GM23338 (cell line): ENCODE results near the gene EFCAB13. TPM values are rescaled to one million over a fixed set of nuclear protein-coding genes. Genes with fewer than 3 reads are reported as not detected.

Source experiments
- ATAC-seq: fragments of 200-7000 bp; cut with Tn5 transposase; 3 replicates; pipeline ENCODE4 v1.9.1; 2020
- DNase-seq: peaks from one replicate; pipeline ENCODE4 v3.0.0-alpha.2; 2015; ENCODE audit warnings: low spot score
- H2AFZ ChIP-seq: fragments of 200-600 bp; sonication (generic); 2 replicates; pipeline ENCODE4 v1.8.0; 2016; ENCODE audit warnings: antibody characterized with exemption, mild to moderate bottlenecking, moderate library complexity
- H3F3A ChIP-seq: fragments of 200-600 bp; sonication (generic); replicated peaks from 2 replicates; pipeline ENCODE4 v1.8.0; 2017; ENCODE audit warnings: antibody characterized with exemption, mixed run types, low read depth
- H3K27ac ChIP-seq: fragments of 200-600 bp; sonication (generic); 2 replicates; pipeline ENCODE4 v1.6.1; 2016; ENCODE audit warnings: low read depth
- H3K27me3 ChIP-seq: fragments of 200-600 bp; sonication (generic); 2 replicates; pipeline ENCODE4 v1.8.0; 2016; ENCODE audit warnings: mild to moderate bottlenecking, mixed run types, moderate library complexity; ENCODE audit not compliant: insufficient read depth
- H3K36me3 ChIP-seq: fragments of 200-600 bp; sonication (generic); 2 replicates; pipeline ENCODE4 v1.8.0; 2016; ENCODE audit warnings: mild to moderate bottlenecking; ENCODE audit not compliant: insufficient read depth
- H3K4me1 ChIP-seq: fragments of 200-600 bp; sonication (generic); 2 replicates; pipeline ENCODE4 v1.8.0; 2016; ENCODE audit warnings: mild to moderate bottlenecking, moderate library complexity; ENCODE audit not compliant: insufficient read depth
- H3K4me2 ChIP-seq: fragments of 200-600 bp; sonication (generic); 2 replicates; pipeline ENCODE4 v1.7.1; 2017; ENCODE audit warnings: mixed run types
- H3K4me3 ChIP-seq: fragments of 200-600 bp; sonication (generic); 2 replicates; pipeline ENCODE4 v1.6.1; 2016; ENCODE audit warnings: mixed run types
- H3K79me2 ChIP-seq: fragments of 200-600 bp; sonication (generic); replicated peaks from 2 replicates; pipeline ENCODE4 v1.8.0; 2017; ENCODE audit warnings: mild to moderate bottlenecking; ENCODE audit not compliant: insufficient read depth
- H3K9me2 ChIP-seq: fragments of 200-600 bp; sonication (generic); 2 replicates; pipeline ENCODE4 v1.8.0; 2017; ENCODE audit not compliant: insufficient read depth
- H4K20me1 ChIP-seq: fragments of 200-600 bp; sonication (generic); replicated peaks from 2 replicates; pipeline ENCODE4 v1.8.0; 2017; ENCODE audit warnings: mild to moderate bottlenecking; ENCODE audit not compliant: insufficient read depth
- H3K27ac Mint-ChIP-seq: 2 replicates; pipeline ENCODE4 v1.8.0; 2020; ENCODE audit warnings: inconsistent platforms, mild to moderate bottlenecking, moderate library complexity, mixed read lengths
- H3K27me3 Mint-ChIP-seq: 3 replicates; pipeline ENCODE4 v1.8.0; 2022; ENCODE audit warnings: low read depth, mild to moderate bottlenecking, moderate library complexity, mixed read lengths, inconsistent platforms; ENCODE audit not compliant: insufficient read depth, poor library complexity
- H3K36me3 Mint-ChIP-seq: 3 replicates; pipeline ENCODE4 v1.8.0; 2021; ENCODE audit warnings: low read depth, mild to moderate bottlenecking, inconsistent platforms, moderate library complexity, mixed read lengths
- H3K4me1 Mint-ChIP-seq: 3 replicates; pipeline ENCODE4 v1.8.0; 2020; ENCODE audit warnings: mild to moderate bottlenecking, inconsistent platforms, mixed read lengths
- H3K4me3 Mint-ChIP-seq: 3 replicates; pipeline ENCODE4 v1.8.0; 2021; ENCODE audit warnings: moderate library complexity, mild to moderate bottlenecking, inconsistent platforms, mixed read lengths
- H3K9me3 Mint-ChIP-seq: 3 replicates; pipeline ENCODE4 v1.8.0; 2020; ENCODE audit warnings: moderate library complexity, mild to moderate bottlenecking, inconsistent platforms, mixed read lengths
- CREB1 ChIP-seq: fragments of 250-450 bp; sonication (Bioruptor Pico); IDR thresholded peaks from 2 replicates; pipeline ENCODE4 v1.5.0; 2020; ENCODE audit warnings: low read depth, mild to moderate bottlenecking, moderate library complexity
- EZH2 ChIP-seq: fragments of 200-600 bp; sonication (generic); IDR thresholded peaks from one replicate; pipeline ENCODE4 v1.8.0; 2017; ENCODE audit warnings: antibody characterized with exemption, mild to moderate bottlenecking, low read depth; ENCODE audit not compliant: unreplicated experiment
- EZH2phosphoT487 ChIP-seq: fragments of 200-600 bp; sonication (generic); IDR thresholded peaks from one replicate; pipeline ENCODE4 v1.8.1; 2018; ENCODE audit warnings: antibody characterized with exemption; ENCODE audit not compliant: unreplicated experiment
- JUNB ChIP-seq: IDR thresholded peaks from one replicate; pipeline ENCODE4 v1.6.1; 2016; ENCODE audit warnings: antibody characterized with exemption; ENCODE audit not compliant: unreplicated experiment
- NANOG ChIP-seq: IDR thresholded peaks from 2 replicates; pipeline ENCODE4 v1.6.1; 2016; ENCODE audit warnings: antibody characterized with exemption, borderline replicate concordance
- POLR2AphosphoS5 ChIP-seq: IDR thresholded peaks from 2 replicates; pipeline ENCODE4 v1.6.1; 2016; ENCODE audit warnings: antibody characterized with exemption, low read depth
- STAT1 ChIP-seq: IDR thresholded peaks from one replicate; pipeline ENCODE4 v1.6.1; 2016; ENCODE audit warnings: antibody characterized with exemption; ENCODE audit not compliant: unreplicated experiment
- ZNF114 ChIP-seq: fragments of 250-450 bp; sonication (Bioruptor Pico); IDR thresholded peaks from 2 replicates; pipeline ENCODE4 v1.5.0; 2020; ENCODE audit warnings: mild to moderate bottlenecking, moderate library complexity
- ZNF331 ChIP-seq: fragments of 250-450 bp; sonication (Bioruptor Pico); IDR thresholded peaks from 2 replicates; pipeline ENCODE4 v1.5.0; 2020; ENCODE audit warnings: low read depth, mild to moderate bottlenecking, moderate library complexity
- polyA plus RNA-seq: library from polyadenylated mRNA; unstranded; fragments of >200 nt; fragmentation: Nextera tagmentation; extraction: Ambion mirVana; gene quantifications from 2 replicates; pipeline ENCODE4 v1.2.1, GENCODE V29; 2016
- total RNA-seq: library from RNA; depleted of rRNA; stranded (reverse); fragments of >200 nt; shearing (Covaris generic); gene quantifications from 2 replicates; pipeline ENCODE4 v1.2.3, GENCODE V29; 2014
- TF ChIP-seq, protein P1 (sequence below), 2 experiments: fragments of 200-600 bp in 1 of 2; sonication (generic) in 1 of 2; conservative IDR thresholded peaks; 2 replicates each; pipeline versions ENCODE4 v1.5.1 to v1.6.1; 2016 to 2017; ENCODE audit warnings: antibody characterized with exemption in 2 of 2, low read depth in 2 of 2, mild to moderate bottlenecking in 2 of 2, moderate library complexity in 1 of 2
- TF ChIP-seq, protein P2 (sequence below): IDR thresholded peaks from one replicate; pipeline ENCODE4 v1.6.1; 2018; ENCODE audit warnings: antibody characterized with exemption; ENCODE audit not compliant: unreplicated experiment
- TF ChIP-seq, protein P3 (sequence below): IDR thresholded peaks from 2 replicates; pipeline ENCODE4 v1.6.1; 2016; ENCODE audit warnings: antibody characterized with exemption
- TF ChIP-seq, protein P4 (sequence below): fragments of 250-450 bp; sonication (Bioruptor Pico); IDR thresholded peaks from 2 replicates; pipeline ENCODE4 v1.5.0; 2020; ENCODE audit warnings: mild to moderate bottlenecking, moderate library complexity

EFCAB13 gene
- total and polyA plus RNA-seq, 2 experiments from 2014 or later, result 4.1 to 5.4 TPM

DNA sequence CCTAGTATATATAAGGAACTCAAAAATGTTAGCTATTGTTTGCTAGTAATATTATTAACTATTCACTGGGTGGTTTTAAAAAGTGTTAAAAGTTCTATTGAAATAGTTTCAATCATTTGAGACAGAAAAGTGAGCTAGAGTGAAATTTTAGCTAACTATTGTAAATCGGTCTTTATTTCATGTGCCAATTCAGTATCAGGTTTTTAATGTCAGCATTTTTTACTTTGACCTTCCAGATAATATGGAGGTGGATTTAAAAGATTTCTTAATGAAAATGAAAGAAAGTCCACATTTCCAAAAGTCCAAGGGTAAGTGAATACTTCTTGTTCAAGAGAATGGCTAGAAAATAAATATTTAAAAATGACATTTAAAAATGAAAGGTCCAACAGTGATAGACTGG, 90.9 kb downstream of the EFCAB13 start:
- H2AFZ ChIP-seq, result no peak overlapping the region
- no peaks in the 10 kb centered on the region for H3K36me3 ChIP-seq
- Mint-ChIP-seq H3K4me1 (peaks cover 12% of the 10 kb centered on the region; the same call in 2 of the 3 replicates), H3K27ac (no peak overlapping the region), H3K9me3 (peaks cover 3% of the 10 kb centered on the region; the same call in 1 of the 3 replicates), H3K4me3 (no peak overlapping the region), H3K27me3 (no peaks in the 10 kb centered on the region), H3K36me3 (no peaks in the 10 kb centered on the region)
- no peaks in the 10 kb centered on the region for H3K4me1 ChIP-seq
- H3K79me2 ChIP-seq, result no peaks in the 10 kb centered on the region
- no peak overlapping the region for H3K27ac ChIP-seq
- no peak overlapping the region for H3K4me3 ChIP-seq
- H3K9me2 ChIP-seq, result no peaks in the 10 kb centered on the region
- no peak for ATAC-seq
- H3K27me3 ChIP-seq, result no peaks in the 10 kb centered on the region
- no peak overlapping the region for H3K4me2 ChIP-seq
- no peaks in the 10 kb centered on the region for H3F3A ChIP-seq
- no peak for DNase-seq
- TF ChIP-seq NANOG (no peak), CREB1 (CRISPR knock-in tag) (no peak), ZNF331 (no peak), ZNF114 (CRISPR knock-in tag) (no peak), EZH2phosphoT487 (no peak), EZH2 (no peak), JUNB (no peak), STAT1 (no peak), POLR2AphosphoS5 (no peak)
- TF ChIP-seq, protein P1, sequence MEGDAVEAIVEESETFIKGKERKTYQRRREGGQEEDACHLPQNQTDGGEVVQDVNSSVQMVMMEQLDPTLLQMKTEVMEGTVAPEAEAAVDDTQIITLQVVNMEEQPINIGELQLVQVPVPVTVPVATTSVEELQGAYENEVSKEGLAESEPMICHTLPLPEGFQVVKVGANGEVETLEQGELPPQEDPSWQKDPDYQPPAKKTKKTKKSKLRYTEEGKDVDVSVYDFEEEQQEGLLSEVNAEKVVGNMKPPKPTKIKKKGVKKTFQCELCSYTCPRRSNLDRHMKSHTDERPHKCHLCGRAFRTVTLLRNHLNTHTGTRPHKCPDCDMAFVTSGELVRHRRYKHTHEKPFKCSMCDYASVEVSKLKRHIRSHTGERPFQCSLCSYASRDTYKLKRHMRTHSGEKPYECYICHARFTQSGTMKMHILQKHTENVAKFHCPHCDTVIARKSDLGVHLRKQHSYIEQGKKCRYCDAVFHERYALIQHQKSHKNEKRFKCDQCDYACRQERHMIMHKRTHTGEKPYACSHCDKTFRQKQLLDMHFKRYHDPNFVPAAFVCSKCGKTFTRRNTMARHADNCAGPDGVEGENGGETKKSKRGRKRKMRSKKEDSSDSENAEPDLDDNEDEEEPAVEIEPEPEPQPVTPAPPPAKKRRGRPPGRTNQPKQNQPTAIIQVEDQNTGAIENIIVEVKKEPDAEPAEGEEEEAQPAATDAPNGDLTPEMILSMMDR (conservative IDR thresholded peaks at IDR 0.05; ENCODE audit: low read depth in 2 of 2), result no peak
- TF ChIP-seq, protein P2, sequence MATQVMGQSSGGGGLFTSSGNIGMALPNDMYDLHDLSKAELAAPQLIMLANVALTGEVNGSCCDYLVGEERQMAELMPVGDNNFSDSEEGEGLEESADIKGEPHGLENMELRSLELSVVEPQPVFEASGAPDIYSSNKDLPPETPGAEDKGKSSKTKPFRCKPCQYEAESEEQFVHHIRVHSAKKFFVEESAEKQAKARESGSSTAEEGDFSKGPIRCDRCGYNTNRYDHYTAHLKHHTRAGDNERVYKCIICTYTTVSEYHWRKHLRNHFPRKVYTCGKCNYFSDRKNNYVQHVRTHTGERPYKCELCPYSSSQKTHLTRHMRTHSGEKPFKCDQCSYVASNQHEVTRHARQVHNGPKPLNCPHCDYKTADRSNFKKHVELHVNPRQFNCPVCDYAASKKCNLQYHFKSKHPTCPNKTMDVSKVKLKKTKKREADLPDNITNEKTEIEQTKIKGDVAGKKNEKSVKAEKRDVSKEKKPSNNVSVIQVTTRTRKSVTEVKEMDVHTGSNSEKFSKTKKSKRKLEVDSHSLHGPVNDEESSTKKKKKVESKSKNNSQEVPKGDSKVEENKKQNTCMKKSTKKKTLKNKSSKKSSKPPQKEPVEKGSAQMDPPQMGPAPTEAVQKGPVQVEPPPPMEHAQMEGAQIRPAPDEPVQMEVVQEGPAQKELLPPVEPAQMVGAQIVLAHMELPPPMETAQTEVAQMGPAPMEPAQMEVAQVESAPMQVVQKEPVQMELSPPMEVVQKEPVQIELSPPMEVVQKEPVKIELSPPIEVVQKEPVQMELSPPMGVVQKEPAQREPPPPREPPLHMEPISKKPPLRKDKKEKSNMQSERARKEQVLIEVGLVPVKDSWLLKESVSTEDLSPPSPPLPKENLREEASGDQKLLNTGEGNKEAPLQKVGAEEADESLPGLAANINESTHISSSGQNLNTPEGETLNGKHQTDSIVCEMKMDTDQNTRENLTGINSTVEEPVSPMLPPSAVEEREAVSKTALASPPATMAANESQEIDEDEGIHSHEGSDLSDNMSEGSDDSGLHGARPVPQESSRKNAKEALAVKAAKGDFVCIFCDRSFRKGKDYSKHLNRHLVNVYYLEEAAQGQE, result no peak
- TF ChIP-seq, protein P3, sequence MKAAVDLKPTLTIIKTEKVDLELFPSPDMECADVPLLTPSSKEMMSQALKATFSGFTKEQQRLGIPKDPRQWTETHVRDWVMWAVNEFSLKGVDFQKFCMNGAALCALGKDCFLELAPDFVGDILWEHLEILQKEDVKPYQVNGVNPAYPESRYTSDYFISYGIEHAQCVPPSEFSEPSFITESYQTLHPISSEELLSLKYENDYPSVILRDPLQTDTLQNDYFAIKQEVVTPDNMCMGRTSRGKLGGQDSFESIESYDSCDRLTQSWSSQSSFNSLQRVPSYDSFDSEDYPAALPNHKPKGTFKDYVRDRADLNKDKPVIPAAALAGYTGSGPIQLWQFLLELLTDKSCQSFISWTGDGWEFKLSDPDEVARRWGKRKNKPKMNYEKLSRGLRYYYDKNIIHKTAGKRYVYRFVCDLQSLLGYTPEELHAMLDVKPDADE, result no peak
- TF ChIP-seq, protein P4, sequence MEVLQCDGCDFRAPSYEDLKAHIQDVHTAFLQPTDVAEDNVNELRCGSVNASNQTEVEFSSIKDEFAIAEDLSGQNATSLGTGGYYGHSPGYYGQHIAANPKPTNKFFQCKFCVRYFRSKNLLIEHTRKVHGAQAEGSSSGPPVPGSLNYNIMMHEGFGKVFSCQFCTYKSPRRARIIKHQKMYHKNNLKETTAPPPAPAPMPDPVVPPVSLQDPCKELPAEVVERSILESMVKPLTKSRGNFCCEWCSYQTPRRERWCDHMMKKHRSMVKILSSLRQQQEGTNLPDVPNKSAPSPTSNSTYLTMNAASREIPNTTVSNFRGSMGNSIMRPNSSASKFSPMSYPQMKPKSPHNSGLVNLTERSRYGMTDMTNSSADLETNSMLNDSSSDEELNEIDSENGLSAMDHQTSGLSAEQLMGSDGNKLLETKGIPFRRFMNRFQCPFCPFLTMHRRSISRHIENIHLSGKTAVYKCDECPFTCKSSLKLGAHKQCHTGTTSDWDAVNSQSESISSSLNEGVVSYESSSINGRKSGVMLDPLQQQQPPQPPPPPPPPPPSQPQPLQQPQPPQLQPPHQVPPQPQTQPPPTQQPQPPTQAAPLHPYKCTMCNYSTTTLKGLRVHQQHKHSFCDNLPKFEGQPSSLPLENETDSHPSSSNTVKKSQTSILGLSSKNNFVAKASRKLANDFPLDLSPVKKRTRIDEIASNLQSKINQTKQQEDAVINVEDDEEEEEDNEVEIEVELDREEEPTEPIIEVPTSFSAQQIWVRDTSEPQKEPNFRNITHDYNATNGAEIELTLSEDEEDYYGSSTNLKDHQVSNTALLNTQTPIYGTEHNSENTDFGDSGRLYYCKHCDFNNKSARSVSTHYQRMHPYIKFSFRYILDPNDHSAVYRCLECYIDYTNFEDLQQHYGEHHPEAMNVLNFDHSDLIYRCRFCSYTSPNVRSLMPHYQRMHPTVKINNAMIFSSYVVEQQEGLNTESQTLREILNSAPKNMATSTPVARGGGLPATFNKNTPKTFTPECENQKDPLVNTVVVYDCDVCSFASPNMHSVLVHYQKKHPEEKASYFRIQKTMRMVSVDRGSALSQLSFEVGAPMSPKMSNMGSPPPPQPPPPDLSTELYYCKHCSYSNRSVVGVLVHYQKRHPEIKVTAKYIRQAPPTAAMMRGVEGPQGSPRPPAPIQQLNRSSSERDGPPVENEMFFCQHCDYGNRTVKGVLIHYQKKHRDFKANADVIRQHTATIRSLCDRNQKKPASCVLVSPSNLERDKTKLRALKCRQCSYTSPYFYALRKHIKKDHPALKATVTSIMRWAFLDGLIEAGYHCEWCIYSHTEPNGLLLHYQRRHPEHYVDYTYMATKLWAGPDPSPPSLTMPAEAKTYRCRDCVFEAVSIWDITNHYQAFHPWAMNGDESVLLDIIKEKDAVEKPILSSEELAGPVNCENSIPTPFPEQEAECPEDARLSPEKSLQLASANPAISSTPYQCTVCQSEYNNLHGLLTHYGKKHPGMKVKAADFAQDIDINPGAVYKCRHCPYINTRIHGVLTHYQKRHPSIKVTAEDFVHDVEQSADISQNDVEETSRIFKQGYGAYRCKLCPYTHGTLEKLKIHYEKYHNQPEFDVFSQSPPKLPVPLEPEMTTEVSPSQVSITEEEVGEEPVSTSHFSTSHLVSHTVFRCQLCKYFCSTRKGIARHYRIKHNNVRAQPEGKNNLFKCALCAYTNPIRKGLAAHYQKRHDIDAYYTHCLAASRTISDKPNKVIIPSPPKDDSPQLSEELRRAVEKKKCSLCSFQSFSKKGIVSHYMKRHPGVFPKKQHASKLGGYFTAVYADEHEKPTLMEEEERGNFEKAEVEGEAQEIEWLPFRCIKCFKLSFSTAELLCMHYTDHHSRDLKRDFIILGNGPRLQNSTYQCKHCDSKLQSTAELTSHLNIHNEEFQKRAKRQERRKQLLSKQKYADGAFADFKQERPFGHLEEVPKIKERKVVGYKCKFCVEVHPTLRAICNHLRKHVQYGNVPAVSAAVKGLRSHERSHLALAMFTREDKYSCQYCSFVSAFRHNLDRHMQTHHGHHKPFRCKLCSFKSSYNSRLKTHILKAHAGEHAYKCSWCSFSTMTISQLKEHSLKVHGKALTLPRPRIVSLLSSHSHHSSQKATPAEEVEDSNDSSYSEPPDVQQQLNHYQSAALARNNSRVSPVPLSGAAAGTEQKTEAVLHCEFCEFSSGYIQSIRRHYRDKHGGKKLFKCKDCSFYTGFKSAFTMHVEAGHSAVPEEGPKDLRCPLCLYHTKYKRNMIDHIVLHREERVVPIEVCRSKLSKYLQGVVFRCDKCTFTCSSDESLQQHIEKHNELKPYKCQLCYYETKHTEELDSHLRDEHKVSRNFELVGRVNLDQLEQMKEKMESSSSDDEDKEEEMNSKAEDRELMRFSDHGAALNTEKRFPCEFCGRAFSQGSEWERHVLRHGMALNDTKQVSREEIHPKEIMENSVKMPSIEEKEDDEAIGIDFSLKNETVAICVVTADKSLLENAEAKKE (CRISPR knock-in tag), result no peak
- H4K20me1 ChIP-seq, result no peaks in the 10 kb centered on the region
